HepG2 (cell line): ENCODE measurements around the gene LGALS4. TPM values are rescaled to one million over a fixed set of nuclear protein-coding genes. Genes with fewer than 3 reads are reported as not detected.

ENCODE experiments used
- ATAC-seq: fragments of 200-7000 bp; cut with Tn5 transposase; 3 replicates; pipeline ENCODE4 v1.9.1; 2020; ENCODE audit warnings: mild to moderate bottlenecking, moderate library complexity
- BruUV-seq: library from RNA; stranded (reverse); fragments of 400-500 nt; replicated peaks from 2 replicates; lab custom pipeline; 2021; lab: Mats Ljungman, UMichigan
- CTCF ChIA-PET: fragments of 300-600 bp; formaldehyde crosslinking; extraction: SDS; loops from one replicate; lab custom pipeline; 2021; ENCODE audit warnings: low total read pairs, inconsistent platforms, low intra/inter-chr PET ratio; lab: Yijun Ruan, JAX
- POLR2A ChIA-PET: fragments of 350-600 bp; sonication (Branson Sonifier 250); formaldehyde crosslinking; loops from one replicate; lab custom pipeline; 2020; ENCODE audit warnings: antibody characterized with exemption, inconsistent platforms; lab: Yijun Ruan, JAX
- DNase-seq: peaks from one replicate; pipeline ENCODE4 v3.0.0-alpha.2; 2015; ENCODE audit warnings: low spot score
- FAIRE-seq: peaks from 3 replicates; lab custom pipeline; 2011; peaks lifted over from hg19 to GRCh38; lab: Jason Lieb, UNC
- H2AFZ ChIP-seq: one replicate; pipeline ENCODE4 v1.6.1; 2011; ENCODE audit warnings: low read length, inconsistent platforms
- H3K27ac ChIP-seq: fragments of 300-600 bp; 3 replicates; pipeline ENCODE4 v1.8.0; 2011; ENCODE audit warnings: mixed run types, mild to moderate bottlenecking, mixed read lengths, low read length, inconsistent platforms; ENCODE audit not compliant: insufficient read depth; ENCODE audit errors: extremely low read length
- H3K27me3 ChIP-seq, 2 experiments: fragments of 200-600 bp in 1 of 2; 2 replicates in 1 of 2; 3 replicates in 1 of 2; pipeline versions ENCODE4 v1.6.0 to v1.8.0; 2011; ENCODE audit warnings: low read length in 2 of 2, mild to moderate bottlenecking in 2 of 2, moderate library complexity in 2 of 2, inconsistent platforms in 1 of 2; ENCODE audit not compliant: insufficient read depth in 2 of 2, control insufficient read depth in 1 of 2
- H3K36me3 ChIP-seq, 2 experiments: fragments of 200-600 bp in 1 of 2; replicated peaks in 1 of 2; 2 replicates in 1 of 2; 3 replicates in 1 of 2; pipeline versions ENCODE4 v1.5.1 to v1.8.0; 2011; ENCODE audit warnings: low read length in 2 of 2, inconsistent platforms in 1 of 2; ENCODE audit not compliant: insufficient read depth in 2 of 2, control insufficient read depth in 1 of 2
- H3K4me1 ChIP-seq: 2 replicates; pipeline ENCODE4 v1.5.1; 2012; ENCODE audit warnings: low read length, inconsistent platforms; ENCODE audit not compliant: insufficient read depth
- H3K4me2 ChIP-seq: 2 replicates; pipeline ENCODE4 v1.6.0; 2011; ENCODE audit warnings: low read depth, low read length, inconsistent platforms
- H3K4me3 ChIP-seq, 3 experiments: fragments of 200-600 bp in 1 of 3; sonication (generic), shearing (Covaris generic) in 1 of 3; replicated peaks in 1 of 3; 2 replicates each; pipeline ENCODE4 v1.5.1; 2011 to 2016; ENCODE audit warnings: low read length in 3 of 3, inconsistent platforms in 2 of 3, low read depth in 2 of 3, mild to moderate bottlenecking in 2 of 3, control low read depth in 1 of 3, mixed read lengths in 1 of 3; ENCODE audit not compliant: insufficient read depth in 1 of 3
- H3K79me2 ChIP-seq: one replicate; pipeline ENCODE4 v1.6.1; 2011; ENCODE audit warnings: low read length, inconsistent platforms; ENCODE audit not compliant: insufficient read depth
- H3K9ac ChIP-seq: 2 replicates; pipeline ENCODE4 v1.6.0; 2011; ENCODE audit warnings: mild to moderate bottlenecking, low read depth, low read length, inconsistent platforms; ENCODE audit not compliant: insufficient read depth
- H3K9me3 ChIP-seq: 2 replicates; pipeline ENCODE4 v1.5.1; 2012; ENCODE audit warnings: mild to moderate bottlenecking, low read length
- H4K20me1 ChIP-seq: 2 replicates; pipeline ENCODE4 v1.6.0; 2011; ENCODE audit warnings: inconsistent platforms, mild to moderate bottlenecking, low read length, moderate library complexity; ENCODE audit not compliant: insufficient read depth
- CBFB ChIP-seq: sonication (generic); formaldehyde crosslinking; IDR thresholded peaks from 2 replicates; pipeline ENCODE4 v1.4.0; 2020; ENCODE audit warnings: missing genetic modification reagents
- CENPT ChIP-seq: sonication (generic); formaldehyde crosslinking; IDR thresholded peaks from 2 replicates; pipeline ENCODE4 v1.8.0; 2022; ENCODE audit warnings: low read depth, mild to moderate bottlenecking, moderate library complexity, missing genetic modification reagents
- CREM ChIP-seq, 2 experiments: sonication (generic) in 1 of 2; formaldehyde crosslinking in 1 of 2; IDR thresholded peaks; 2 replicates each; pipeline versions ENCODE4 v1.4.0 to v1.6.1; 2016 to 2020; ENCODE audit warnings: antibody characterized with exemption in 1 of 2, mild to moderate bottlenecking in 1 of 2, missing genetic modification reagents in 1 of 2
- GZF1 ChIP-seq: sonication (generic); formaldehyde crosslinking; IDR thresholded peaks from 2 replicates; pipeline ENCODE4 v1.5.1; 2020; ENCODE audit warnings: mild to moderate bottlenecking, missing genetic modification reagents
- NFKBIZ ChIP-seq: IDR thresholded peaks from 2 replicates; pipeline ENCODE4 v1.6.1; 2018; ENCODE audit warnings: missing genetic modification reagents, missing compliant biosample characterization
- NR2F2 ChIP-seq: IDR thresholded peaks from 2 replicates; pipeline ENCODE4 v1.6.1; 2012; ENCODE audit warnings: low read depth, inconsistent platforms, borderline replicate concordance
- PHB2 ChIP-seq: fragments of 450-650 bp; IDR thresholded peaks from 2 replicates; pipeline ENCODE4 v1.6.1; 2018; ENCODE audit not compliant: partially characterized antibody
- RAD21 ChIP-seq: fragments of 450-650 bp; formaldehyde crosslinking; IDR thresholded peaks from 2 replicates; pipeline ENCODE4 v1.5.0; 2020; ENCODE audit warnings: mild to moderate bottlenecking
- SIX1 ChIP-seq: sonication (generic); formaldehyde crosslinking; IDR thresholded peaks from 2 replicates; pipeline ENCODE4 v1.4.0; 2020; ENCODE audit warnings: missing genetic modification reagents, borderline replicate concordance
- ZNF564 ChIP-seq: sonication (generic); formaldehyde crosslinking; IDR thresholded peaks from 2 replicates; pipeline ENCODE4 v1.8.1; 2023; ENCODE audit warnings: mild to moderate bottlenecking, missing genetic modification reagents
- ZNF792 ChIP-seq: IDR thresholded peaks from 2 replicates; pipeline ENCODE4 v1.6.1; 2016
- whole genome bisulfite sequencing: methylation state at CpG from one replicate; pipeline ENCODE4 v1.1.6; 2017; ENCODE audit warnings: low lambda C conversion rate; 5-methylcytosine and 5-hydroxymethylcytosine counted together
- in situ Hi-C: cut with HindIII; loops from 2 replicates; pipeline ENCODE4 v1.10.0; 2017; ENCODE audit warnings: low pct_unique_long_range_greater_than_20kb; ENCODE audit not compliant: extremely low pct_ligation_motif_present
- intact Hi-C: fragments of 100-400 bp; cut with micrococcal nuclease; formaldehyde crosslinking; loops from one replicate; pipeline ENCODE4 v1.10.0; 2022; ENCODE audit not compliant: unreplicated experiment
- polyA plus RNA-seq, 8 experiments: library from polyadenylated mRNA; depleted of rRNA in 3 of 8; stranded (reverse) in 7 of 8; unstranded in 1 of 8; fragments of >200 nt; fragmentation: Illumina TruSeq in 4 of 8; extraction: Trizol in 4 of 8; gene quantifications; 2 replicates each; pipeline versions ENCODE4 v1.2.1 to v1.2.3, GENCODE V29; 2011 to 2016; ENCODE audit warnings: low read depth in 4 of 8, missing spikeins in 1 of 8, mixed read lengths in 1 of 8; ENCODE audit not compliant: insufficient read depth in 1 of 8
- total RNA-seq, 5 experiments: library from RNA; depleted of rRNA; stranded (reverse); fragments of >200 nt; fragmentation: Illumina TruSeq; extraction: Trizol; gene quantifications; 2 replicates each; pipeline ENCODE4 v1.2.3, GENCODE V29; 2016; ENCODE audit warnings: low read depth in 1 of 5
- TF ChIP-seq, protein P1 (sequence below): sonication (generic); formaldehyde crosslinking; IDR thresholded peaks from 2 replicates; pipeline ENCODE4 v1.5.0; 2020; ENCODE audit warnings: mild to moderate bottlenecking, missing genetic modification reagents
- TF ChIP-seq, protein P2 (sequence below): sonication (generic); formaldehyde crosslinking; IDR thresholded peaks from 2 replicates; pipeline ENCODE4 v1.5.0; 2020; ENCODE audit warnings: missing genetic modification reagents
- TF ChIP-seq, protein P3 (sequence below): sonication (generic); formaldehyde crosslinking; IDR thresholded peaks from 2 replicates; pipeline ENCODE4 v1.4.0; 2020; ENCODE audit warnings: missing genetic modification reagents, borderline replicate concordance
- TF ChIP-seq, protein P4 (sequence below): IDR thresholded peaks from 2 replicates; pipeline ENCODE4 v1.6.1; 2016

The LGALS4 gene
- total and polyA plus RNA-seq, 2 of the 13 experiments (the other 11 are each of a cell fraction or from before 2014, with no cell fraction given) = 0.24 to 0.71 TPM

DNA sequence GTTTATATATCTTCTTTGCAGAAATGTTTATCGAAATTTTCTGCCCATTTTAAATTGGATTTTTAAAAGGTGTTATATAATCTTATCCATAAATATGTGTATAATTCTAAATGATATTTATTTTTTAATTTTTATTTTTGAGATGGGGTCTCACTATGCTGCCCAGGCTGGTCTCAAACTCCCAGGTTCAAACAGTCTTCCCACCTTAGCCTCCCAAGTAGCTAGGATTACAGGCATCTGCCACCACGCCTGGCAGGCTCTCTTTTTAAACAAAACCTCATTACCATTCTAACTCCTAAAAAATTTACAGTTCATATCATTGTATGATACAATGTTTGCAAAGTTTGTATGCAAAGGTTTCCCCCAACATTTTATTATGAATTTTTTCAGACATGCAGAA lies 16.6 kb downstream of the LGALS4 start:
- Histone ChIP-seq H3K79me2 (no peaks in the 10 kb centered on the region), H3K4me3 (no peak overlapping the region), H3K36me3 (no peaks in the 10 kb centered on the region), H2AFZ (no peak overlapping the region), H3K9ac (no peak overlapping the region), H3K9me3 (no peaks in the 10 kb centered on the region), H3K27me3 (no peaks in the 10 kb centered on the region), H4K20me1 (no peaks in the 10 kb centered on the region), H3K27ac (no peak overlapping the region), H3K4me2 (no peak overlapping the region), H3K4me1 (peaks cover 17% of the 10 kb centered on the region)
- ATAC-seq (no peak), FAIRE-seq (no peak), DNase-seq (no peak)
- WGBS = 40% methylated on average over 2 of the region's 2 CpGs
- intact Hi-C loops (no loop called here), in situ Hi-C loops (no loop called here)
- CTCF ChIA-PET = no interaction called here
- TF ChIP-seq, protein P1, sequence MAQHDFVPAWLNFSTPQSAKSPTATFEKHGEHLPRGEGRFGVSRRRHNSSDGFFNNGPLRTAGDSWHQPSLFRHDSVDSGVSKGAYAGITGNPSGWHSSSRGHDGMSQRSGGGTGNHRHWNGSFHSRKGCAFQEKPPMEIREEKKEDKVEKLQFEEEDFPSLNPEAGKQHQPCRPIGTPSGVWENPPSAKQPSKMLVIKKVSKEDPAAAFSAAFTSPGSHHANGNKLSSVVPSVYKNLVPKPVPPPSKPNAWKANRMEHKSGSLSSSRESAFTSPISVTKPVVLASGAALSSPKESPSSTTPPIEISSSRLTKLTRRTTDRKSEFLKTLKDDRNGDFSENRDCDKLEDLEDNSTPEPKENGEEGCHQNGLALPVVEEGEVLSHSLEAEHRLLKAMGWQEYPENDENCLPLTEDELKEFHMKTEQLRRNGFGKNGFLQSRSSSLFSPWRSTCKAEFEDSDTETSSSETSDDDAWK (CRISPR knock-in tag) = no peak
- no peak for TF ChIP-seq GZF1 (CRISPR knock-in tag)
- TF ChIP-seq ZNF564 (CRISPR knock-in tag) = no peak
- no peak for TF ChIP-seq PHB2
- TF ChIP-seq, protein P2, sequence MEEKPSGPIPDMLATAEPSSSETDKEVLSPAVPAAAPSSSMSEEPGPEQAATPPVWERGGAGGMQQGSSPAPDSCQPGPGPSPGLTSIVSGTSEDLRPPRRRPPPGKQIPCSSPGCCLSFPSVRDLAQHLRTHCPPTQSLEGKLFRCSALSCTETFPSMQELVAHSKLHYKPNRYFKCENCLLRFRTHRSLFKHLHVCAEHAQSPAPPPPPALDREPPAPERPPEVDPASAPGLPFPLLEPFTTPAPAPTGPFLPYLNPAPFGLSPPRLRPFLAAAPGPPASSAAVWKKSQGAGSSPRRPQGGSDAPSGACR (CRISPR knock-in tag) = no peak
- TF ChIP-seq, protein P3, sequence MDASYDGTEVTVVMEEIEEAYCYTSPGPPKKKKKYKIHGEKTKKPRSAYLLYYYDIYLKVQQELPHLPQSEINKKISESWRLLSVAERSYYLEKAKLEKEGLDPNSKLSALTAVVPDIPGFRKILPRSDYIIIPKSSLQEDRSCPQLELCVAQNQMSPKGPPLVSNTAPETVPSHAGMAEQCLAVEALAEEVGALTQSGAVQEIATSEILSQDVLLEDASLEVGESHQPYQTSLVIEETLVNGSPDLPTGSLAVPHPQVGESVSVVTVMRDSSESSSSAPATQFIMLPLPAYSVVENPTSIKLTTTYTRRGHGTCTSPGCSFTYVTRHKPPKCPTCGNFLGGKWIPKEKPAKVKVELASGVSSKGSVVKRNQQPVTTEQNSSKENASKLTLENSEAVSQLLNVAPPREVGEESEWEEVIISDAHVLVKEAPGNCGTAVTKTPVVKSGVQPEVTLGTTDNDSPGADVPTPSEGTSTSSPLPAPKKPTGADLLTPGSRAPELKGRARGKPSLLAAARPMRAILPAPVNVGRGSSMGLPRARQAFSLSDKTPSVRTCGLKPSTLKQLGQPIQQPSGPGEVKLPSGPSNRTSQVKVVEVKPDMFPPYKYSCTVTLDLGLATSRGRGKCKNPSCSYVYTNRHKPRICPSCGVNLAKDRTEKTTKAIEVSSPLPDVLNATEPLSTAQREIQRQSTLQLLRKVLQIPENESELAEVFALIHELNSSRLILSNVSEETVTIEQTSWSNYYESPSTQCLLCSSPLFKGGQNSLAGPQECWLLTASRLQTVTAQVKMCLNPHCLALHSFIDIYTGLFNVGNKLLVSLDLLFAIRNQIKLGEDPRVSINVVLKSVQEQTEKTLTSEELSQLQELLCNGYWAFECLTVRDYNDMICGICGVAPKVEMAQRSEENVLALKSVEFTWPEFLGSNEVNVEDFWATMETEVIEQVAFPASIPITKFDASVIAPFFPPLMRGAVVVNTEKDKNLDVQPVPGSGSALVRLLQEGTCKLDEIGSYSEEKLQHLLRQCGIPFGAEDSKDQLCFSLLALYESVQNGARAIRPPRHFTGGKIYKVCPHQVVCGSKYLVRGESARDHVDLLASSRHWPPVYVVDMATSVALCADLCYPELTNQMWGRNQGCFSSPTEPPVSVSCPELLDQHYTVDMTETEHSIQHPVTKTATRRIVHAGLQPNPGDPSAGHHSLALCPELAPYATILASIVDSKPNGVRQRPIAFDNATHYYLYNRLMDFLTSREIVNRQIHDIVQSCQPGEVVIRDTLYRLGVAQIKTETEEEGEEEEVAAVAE = no peak
- no peak for TF ChIP-seq RAD21 (CRISPR knock-in tag)
- TF ChIP-seq, protein P4, sequence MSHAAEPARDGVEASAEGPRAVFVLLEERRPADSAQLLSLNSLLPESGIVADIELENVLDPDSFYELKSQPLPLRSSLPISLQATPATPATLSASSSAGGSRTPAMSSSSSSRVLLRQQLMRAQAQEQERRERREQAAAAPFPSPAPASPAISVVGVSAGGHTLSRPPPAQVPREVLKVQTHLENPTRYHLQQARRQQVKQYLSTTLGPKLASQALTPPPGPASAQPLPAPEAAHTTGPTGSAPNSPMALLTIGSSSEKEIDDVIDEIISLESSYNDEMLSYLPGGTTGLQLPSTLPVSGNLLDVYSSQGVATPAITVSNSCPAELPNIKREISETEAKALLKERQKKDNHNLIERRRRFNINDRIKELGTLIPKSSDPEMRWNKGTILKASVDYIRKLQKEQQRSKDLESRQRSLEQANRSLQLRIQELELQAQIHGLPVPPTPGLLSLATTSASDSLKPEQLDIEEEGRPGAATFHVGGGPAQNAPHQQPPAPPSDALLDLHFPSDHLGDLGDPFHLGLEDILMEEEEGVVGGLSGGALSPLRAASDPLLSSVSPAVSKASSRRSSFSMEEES = no peak
- no peak for TF ChIP-seq ZNF792
- no peak for TF ChIP-seq NR2F2
- no peak for TF ChIP-seq CBFB (CRISPR knock-in tag)
- no peak for TF ChIP-seq CREM (IDR thresholded peaks at IDR 0.05)
- TF ChIP-seq CREM (CRISPR knock-in tag; IDR thresholded peaks at IDR 0.05) = no peak
- no peak for TF ChIP-seq CENPT (CRISPR knock-in tag)
- TF ChIP-seq NFKBIZ (CRISPR knock-in tag) = no peak
- no peak for TF ChIP-seq SIX1 (CRISPR knock-in tag)
- no TSS peak for BruUV-seq
- POLR2A ChIA-PET = no interaction called here
